Measurements from ENCODE around the gene TLL1.

TLL1 gene

DNA sequence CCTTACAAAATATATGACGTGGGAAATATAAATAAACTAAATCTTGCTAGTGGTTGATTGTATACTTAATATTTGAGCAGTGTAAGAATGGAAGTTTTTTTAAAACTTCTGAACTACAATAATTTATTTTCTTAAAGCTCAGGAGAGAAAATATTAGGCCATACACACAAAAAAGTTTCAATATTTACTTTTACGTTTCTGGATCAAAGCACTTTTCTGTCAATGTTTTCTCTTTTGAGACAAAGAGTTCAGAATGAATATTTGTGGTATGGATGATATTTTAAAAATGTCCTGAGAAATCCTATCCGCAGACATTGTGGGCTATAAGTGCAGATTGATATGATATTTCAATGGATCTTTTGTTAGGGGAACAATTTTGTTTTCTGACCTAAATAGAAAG, 109.9 kb downstream of the TLL1 start:
- no peak overlapping the region for H3K4me3 ChIP-seq (replicated peaks; ENCODE audit: low read depth, low read length)
- no peak for DNase-seq (ENCODE audit: low read depth)
- TF ChIP-seq CTCF (IDR thresholded peaks at IDR 0.05; ENCODE audit: low read length, missing control alignments), result no peak

- DNase-seq (ENCODE audit: low read depth), result no peak
- no peak for TF ChIP-seq CTCF (IDR thresholded peaks at IDR 0.05; ENCODE audit: low read length, missing control alignments)
- H3K4me3 ChIP-seq (replicated peaks; ENCODE audit: low read depth, low read length), result no peak overlapping the region
Observed at GRCh38 chr4:165986956-165987698, 114.1 kb downstream of the TLL1 start.

DNA sequence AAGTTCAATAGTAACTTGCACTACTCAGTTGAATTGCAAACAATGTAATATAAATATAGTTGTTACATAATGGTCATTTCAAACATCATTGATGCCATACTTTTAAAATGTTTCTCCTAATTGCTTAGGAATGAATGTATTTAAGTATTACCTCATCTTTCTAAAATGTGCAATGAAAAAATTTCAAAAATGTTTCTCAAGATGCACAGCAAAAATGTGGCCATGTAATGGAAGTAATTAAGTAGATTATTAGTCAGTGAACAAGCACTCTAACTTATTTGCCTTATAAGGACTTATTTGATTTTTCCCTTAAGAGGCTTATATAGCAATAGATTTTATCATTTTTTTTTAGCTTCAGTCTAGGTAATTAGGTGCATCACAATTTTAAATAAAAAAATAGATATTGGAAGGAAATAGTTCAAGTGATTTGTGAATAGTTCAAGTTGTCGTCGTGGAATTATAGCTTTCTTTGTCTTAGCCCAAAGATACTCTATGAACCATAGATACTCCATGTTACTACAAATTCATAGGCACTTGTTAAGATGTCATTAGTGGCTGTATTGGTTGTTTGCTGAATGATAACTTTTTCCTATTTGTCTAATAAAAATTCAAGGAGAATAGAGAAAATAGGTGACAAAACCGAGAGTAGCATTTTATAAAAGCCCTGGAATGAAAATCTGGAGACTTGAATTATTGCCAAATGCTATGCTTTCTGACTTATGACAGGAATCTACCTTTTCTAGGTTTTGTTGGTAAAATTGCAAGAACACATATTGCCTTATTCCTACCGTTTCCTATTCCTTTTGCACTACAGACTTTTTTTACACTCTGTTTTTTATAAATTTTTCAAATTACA, 118.5 kb downstream of the TLL1 start:
- DNase-seq (ENCODE audit: low read depth), result peak; percentile 48
- no peak overlapping the region for H3K4me3 ChIP-seq (replicated peaks; ENCODE audit: low read depth, low read length)
- no peak for TF ChIP-seq CTCF (IDR thresholded peaks at IDR 0.05; ENCODE audit: low read length, missing control alignments)

DNA sequence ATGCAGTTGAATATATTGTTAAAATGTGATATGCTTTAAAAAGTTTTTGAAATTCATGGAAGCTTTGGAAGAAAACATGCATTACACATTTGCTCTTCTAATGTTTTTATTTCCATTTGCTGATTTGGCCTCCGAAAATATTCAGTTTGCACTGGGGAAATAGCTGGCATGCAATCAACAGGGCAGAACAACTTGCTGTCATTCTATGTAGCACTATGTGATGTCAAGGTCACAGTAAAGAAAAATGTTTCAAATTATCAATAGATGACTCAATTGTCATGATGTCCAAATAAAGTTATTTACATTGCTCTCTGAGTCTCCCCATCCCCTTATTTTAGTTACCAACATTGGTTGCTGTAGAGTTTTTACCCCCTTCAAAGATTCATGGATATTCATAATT, 119.2 kb downstream of the TLL1 start:
- TF ChIP-seq CTCF (IDR thresholded peaks at IDR 0.05; ENCODE audit: low read length, missing control alignments), result no peak
- no peak overlapping the region for H3K4me3 ChIP-seq (replicated peaks; ENCODE audit: low read depth, low read length)
- DNase-seq (ENCODE audit: low read depth), result peak; percentile 8

- TF ChIP-seq CTCF (IDR thresholded peaks at IDR 0.05; ENCODE audit: low read length, missing control alignments), result no peak
- no peak for DNase-seq (ENCODE audit: low read depth)
- H3K4me3 ChIP-seq (replicated peaks; ENCODE audit: low read depth, low read length), result no peak overlapping the region
Observed at GRCh38 chr4:165994701-165995100, 121.7 kb downstream of the TLL1 start.

- no peak for DNase-seq (ENCODE audit: low read depth)
- TF ChIP-seq CTCF (IDR thresholded peaks at IDR 0.05; ENCODE audit: low read length, missing control alignments), result no peak
- H3K4me3 ChIP-seq (replicated peaks; ENCODE audit: low read depth, low read length), result no peak overlapping the region
Observed at GRCh38 chr4:166003811-166004210, 130.8 kb downstream of the TLL1 start.
